Esophagus squamous epithelium (tissue), 4 donors: Measurements from ENCODE around the gene CAPN2.

Experiments used
- CTCF ChIP-seq, 6 experiments: fragments of 450-650 bp in 4 of 6; fragments of 200-600 bp in 2 of 6; sonication (generic) in 2 of 6; IDR thresholded peaks; one replicate each; pipeline ENCODE4 v1.5.1; 2016 to 2019; ENCODE audit warnings: antibody characterized with exemption in 6 of 6, mild to moderate bottlenecking in 4 of 6, moderate library complexity in 4 of 6
- POLR2A ChIP-seq, 4 donors: fragments of 450-650 bp; IDR thresholded peaks; one replicate each; pipeline ENCODE4 v1.6.1; 2017; ENCODE audit warnings: antibody characterized with exemption in 4 of 4, mild to moderate bottlenecking in 4 of 4, moderate library complexity in 3 of 4

- TF ChIP-seq CTCF (IDR thresholded peaks at IDR 0.05), result no peak
- TF ChIP-seq POLR2A (IDR thresholded peaks at IDR 0.05), result no peak
Observed at GRCh38 chr1:223765036-223765718, 52.8 kb downstream of the CAPN2 start.
